Measurements from ENCODE around the gene FEM1A.
"Not testable (repeated sequence)": the region's sequence is repeated elsewhere in the genome, so short reads cannot be mapped to it uniquely, and the experiment has no call there.

FEM1A gene

DNA sequence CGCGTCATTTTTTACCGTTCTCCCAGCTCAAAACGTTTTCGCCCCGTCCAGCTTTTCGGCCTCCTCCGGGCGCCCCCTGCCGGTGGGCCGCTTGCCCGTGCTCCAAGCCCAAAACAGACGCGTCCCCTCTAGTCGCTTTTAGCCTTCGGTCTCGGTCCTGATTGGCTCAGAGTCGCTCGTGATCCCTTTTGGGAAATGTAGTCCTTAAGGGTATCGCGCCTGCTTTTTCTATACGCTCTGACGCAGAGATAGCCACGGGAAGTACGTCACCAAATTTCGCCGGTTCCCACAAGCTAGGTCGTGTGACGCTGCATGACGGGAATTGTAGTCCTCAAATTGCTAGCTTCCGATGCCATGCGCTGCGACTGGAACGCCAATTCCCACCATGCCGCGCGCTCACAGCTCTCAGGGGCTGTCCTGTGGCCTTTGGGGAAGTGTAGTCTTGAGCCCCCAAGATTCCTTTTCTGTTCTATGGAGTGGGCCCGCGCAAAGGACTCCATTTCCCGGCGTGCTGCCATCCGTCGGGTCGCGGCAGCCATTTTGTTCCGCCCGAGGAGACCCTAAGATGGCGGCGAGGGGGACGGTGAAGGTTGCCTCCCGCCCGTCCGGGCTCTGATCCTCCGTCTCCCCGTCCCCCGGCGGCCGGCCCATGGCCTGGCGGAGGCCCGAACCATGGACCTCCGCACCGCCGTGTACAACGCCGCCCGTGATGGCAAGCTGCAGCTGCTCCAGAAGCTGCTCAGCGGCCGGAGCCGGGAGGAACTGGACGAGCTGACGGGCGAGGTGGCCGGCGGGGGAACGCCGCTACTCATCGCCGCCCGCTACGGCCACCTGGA, at the start of gene FEM1A:
FEM1A (plus strand) TSS at position 552 of the 836 bp plus-strand sequence; CDS start at position 673, 121 bp downstream.
- Histone ChIP-seq H3K4me1 (ENCODE audit: insufficient read depth, low read length) (no peaks in the 10 kb centered on the region; the same call in 1 of the 2 replicates), H3K36me3 (ENCODE audit: insufficient read depth, low read depth, low read length) (peaks cover 30% of the 10 kb centered on the region), H3K27ac (ENCODE audit: low read length) (peak within 1 kb of the TSS; percentile 69), H3K9me3 (ENCODE audit: insufficient read depth, low read depth, low read length) (no peaks in the 10 kb centered on the region), H3K27me3 (ENCODE audit: insufficient read depth, low read length) (no peaks in the 10 kb centered on the region), H3K9ac (ENCODE audit: low read depth, low read length) (peak within 1 kb of the TSS; percentile 91), H3K4me3 (ENCODE audit: low read length) (peak within 1 kb of the TSS; percentile 85)

DNA sequence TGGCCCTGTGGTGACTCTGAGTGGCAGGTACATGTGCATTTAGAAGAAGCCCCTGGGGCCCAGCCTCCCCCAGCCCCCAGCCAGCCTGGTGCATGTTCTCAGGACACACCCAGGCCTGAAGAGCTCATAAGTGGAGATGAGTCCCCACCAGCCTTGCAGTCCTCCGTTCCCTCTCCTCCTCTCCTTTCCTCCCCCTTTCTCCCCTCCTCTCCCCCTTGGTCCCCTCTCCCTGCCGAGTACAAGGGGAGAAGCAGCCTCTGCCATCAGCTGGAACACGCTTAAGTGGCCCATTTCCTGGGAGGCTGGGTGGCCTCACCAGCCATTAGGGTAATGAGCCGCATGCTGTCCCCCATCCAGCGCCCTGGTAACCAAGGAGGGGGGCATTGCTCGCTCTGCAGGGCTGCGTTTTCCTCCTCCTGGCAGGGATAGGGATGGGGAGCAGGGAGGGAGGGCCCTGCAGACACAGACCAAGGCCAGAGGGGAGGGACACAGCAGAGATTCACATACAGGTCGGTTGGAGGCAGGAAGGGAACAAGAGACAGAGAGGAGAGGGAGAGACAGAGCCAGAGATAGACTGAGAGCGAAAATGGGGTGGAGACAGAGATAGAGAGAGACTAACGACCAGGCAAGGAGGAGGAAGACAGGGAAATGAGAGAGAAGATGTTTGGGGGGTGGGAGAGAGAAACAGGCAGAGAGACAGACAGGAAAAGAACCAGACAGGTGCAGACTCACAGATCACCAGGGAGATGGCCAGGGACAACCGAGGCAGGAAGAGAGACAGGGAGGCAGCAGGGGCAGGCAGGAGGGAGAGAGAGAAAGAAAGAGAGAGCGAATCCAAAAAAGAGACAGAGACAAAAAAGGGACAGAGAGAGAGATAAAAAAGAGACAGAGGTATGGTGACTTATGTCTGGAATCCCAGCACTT, 48.5 kb upstream of the FEM1A start:
- Histone ChIP-seq H3K9ac (ENCODE audit: low read depth, low read length) (peak overlapping the region; percentile 16; the same call in 1 of the 2 replicates), H3K36me3 (ENCODE audit: insufficient read depth, low read depth, low read length) (no peaks in the 10 kb centered on the region), H3K27me3 (ENCODE audit: insufficient read depth, low read length) (no peaks in the 10 kb centered on the region), H3K9me3 (ENCODE audit: insufficient read depth, low read depth, low read length) (no peaks in the 10 kb centered on the region), H3K4me1 (ENCODE audit: insufficient read depth, low read length) (peaks cover 4% of the 10 kb centered on the region), H3K4me3 (ENCODE audit: low read length) (peak overlapping the region; percentile 49), H3K27ac (ENCODE audit: low read length) (no peak overlapping the region)

GRCh38 chr19:4744451-4745174, 46.9 kb upstream of the FEM1A start:
- Histone ChIP-seq H3K4me3 (ENCODE audit: low read length) (no peak overlapping the region), H3K27ac (ENCODE audit: low read length) (no peak overlapping the region), H3K27me3 (ENCODE audit: insufficient read depth, low read length) (no peaks in the 10 kb centered on the region)

GRCh38 chr19:4745175-4745574, 46.4 kb upstream of the FEM1A start:
- not testable (repeated sequence) for H3K36me3 ChIP-seq (ENCODE audit: insufficient read depth, low read depth, low read length); H3K4me1 ChIP-seq (ENCODE audit: insufficient read depth, low read length); H3K9ac ChIP-seq (ENCODE audit: low read depth, low read length); H3K4me3 ChIP-seq (ENCODE audit: low read length); H3K9me3 ChIP-seq (ENCODE audit: insufficient read depth, low read depth, low read length); H3K27me3 ChIP-seq (ENCODE audit: insufficient read depth, low read length); H3K27ac ChIP-seq (ENCODE audit: low read length)

More at GRCh38 chr19:4744451-4745174, 46.9 kb upstream of the FEM1A start:
- H3K36me3 ChIP-seq (ENCODE audit: insufficient read depth, low read depth, low read length), result no peaks in the 10 kb centered on the region
- H3K4me1 ChIP-seq (ENCODE audit: insufficient read depth, low read length), result peaks cover 4% of the 10 kb centered on the region
- no peaks in the 10 kb centered on the region for H3K9me3 ChIP-seq (ENCODE audit: insufficient read depth, low read depth, low read length)
- no peak overlapping the region for H3K9ac ChIP-seq (ENCODE audit: low read depth, low read length)

DNA sequence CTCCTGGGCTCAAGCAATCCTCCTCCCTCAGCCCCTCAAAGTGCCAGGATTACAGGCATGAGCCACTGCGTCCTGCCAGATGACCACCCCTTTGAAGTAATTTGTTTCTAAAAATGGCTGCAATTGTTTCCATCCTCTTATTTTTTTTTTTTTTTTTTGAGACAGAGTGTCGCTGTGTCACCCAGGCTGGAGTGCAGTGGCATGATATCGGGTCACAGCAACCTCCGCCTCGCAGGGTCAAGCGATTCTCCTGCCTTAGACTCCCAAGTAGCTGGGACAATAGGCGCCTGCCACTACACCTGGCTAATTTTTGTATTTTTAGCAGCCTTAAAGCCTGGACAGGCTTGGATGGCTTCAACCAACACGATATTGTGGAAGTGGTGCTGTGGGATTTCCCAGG, 45.5 kb upstream of the FEM1A start:
- no peak overlapping the region for H3K4me3 ChIP-seq (ENCODE audit: low read length)
- H3K4me1 ChIP-seq (ENCODE audit: insufficient read depth, low read length), result peaks cover 4% of the 10 kb centered on the region
- no peaks in the 10 kb centered on the region for H3K9me3 ChIP-seq (ENCODE audit: insufficient read depth, low read depth, low read length)
- no peak overlapping the region for H3K9ac ChIP-seq (ENCODE audit: low read depth, low read length)
- H3K27ac ChIP-seq (ENCODE audit: low read length), result no peak overlapping the region
- no peaks in the 10 kb centered on the region for H3K36me3 ChIP-seq (ENCODE audit: insufficient read depth, low read depth, low read length)
- H3K27me3 ChIP-seq (ENCODE audit: insufficient read depth, low read length), result no peaks in the 10 kb centered on the region

GRCh38 chr19:4748185-4748584, 43.3 kb upstream of the FEM1A start:
- H3K27ac ChIP-seq (ENCODE audit: low read length), result no peak overlapping the region
- H3K9me3 ChIP-seq (ENCODE audit: insufficient read depth, low read depth, low read length), result no peaks in the 10 kb centered on the region
- H3K36me3 ChIP-seq (ENCODE audit: insufficient read depth, low read depth, low read length), result no peaks in the 10 kb centered on the region
- peaks cover 3% of the 10 kb centered on the region for H3K4me1 ChIP-seq (ENCODE audit: insufficient read depth, low read length)
- H3K4me3 ChIP-seq (ENCODE audit: low read length), result no peak overlapping the region
- no peak overlapping the region for H3K9ac ChIP-seq (ENCODE audit: low read depth, low read length)
- H3K27me3 ChIP-seq (ENCODE audit: insufficient read depth, low read length), result no peaks in the 10 kb centered on the region

GRCh38 chr19:4748589-4748988, 42.9 kb upstream of the FEM1A start:
- H3K27ac ChIP-seq (ENCODE audit: low read length), result no peak overlapping the region
- no peaks in the 10 kb centered on the region for H3K36me3 ChIP-seq (ENCODE audit: insufficient read depth, low read depth, low read length)
- H3K4me3 ChIP-seq (ENCODE audit: low read length), result no peak overlapping the region
- no peaks in the 10 kb centered on the region for H3K27me3 ChIP-seq (ENCODE audit: insufficient read depth, low read length)
- H3K9ac ChIP-seq (ENCODE audit: low read depth, low read length), result no peak overlapping the region
- H3K9me3 ChIP-seq (ENCODE audit: insufficient read depth, low read depth, low read length), result no peaks in the 10 kb centered on the region
- H3K4me1 ChIP-seq (ENCODE audit: insufficient read depth, low read length), result no peaks in the 10 kb centered on the region

- no peaks in the 10 kb centered on the region for H3K9me3 ChIP-seq (ENCODE audit: insufficient read depth, low read depth, low read length)
- H3K9ac ChIP-seq (ENCODE audit: low read depth, low read length), result no peak overlapping the region
- H3K27ac ChIP-seq (ENCODE audit: low read length), result no peak overlapping the region
- no peaks in the 10 kb centered on the region for H3K4me1 ChIP-seq (ENCODE audit: insufficient read depth, low read length)
- H3K27me3 ChIP-seq (ENCODE audit: insufficient read depth, low read length), result no peaks in the 10 kb centered on the region
- H3K36me3 ChIP-seq (ENCODE audit: insufficient read depth, low read depth, low read length), result no peaks in the 10 kb centered on the region
- no peak overlapping the region for H3K4me3 ChIP-seq (ENCODE audit: low read length)
Observed at GRCh38 chr19:4749870-4750590, 41.5 kb upstream of the FEM1A start.

DNA sequence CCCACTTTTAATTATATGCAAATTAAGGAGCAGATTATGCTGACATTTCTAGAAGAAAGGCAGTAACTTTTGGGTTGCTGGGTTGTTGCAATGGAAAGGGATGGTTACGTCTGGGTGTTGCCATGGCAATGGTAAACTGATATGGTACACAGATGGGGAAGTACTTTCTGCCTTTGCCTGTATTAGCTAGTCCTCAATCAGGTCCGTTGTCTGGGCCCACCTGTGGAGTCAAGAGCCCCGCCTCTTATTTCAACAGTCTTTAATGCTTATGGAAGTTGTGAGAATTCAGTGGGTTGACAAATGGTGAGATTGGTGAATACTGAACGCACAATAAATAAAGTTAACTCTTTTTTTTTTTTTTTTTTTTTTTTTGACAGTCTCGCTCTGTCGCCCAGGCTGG, 37.3 kb upstream of the FEM1A start:
- no peaks in the 10 kb centered on the region for H3K9me3 ChIP-seq (ENCODE audit: insufficient read depth, low read depth, low read length)
- peaks cover 23% of the 10 kb centered on the region for H3K27me3 ChIP-seq (ENCODE audit: insufficient read depth, low read length)
- peaks cover 1% of the 10 kb centered on the region; the same call in 1 of the 2 replicates for H3K4me1 ChIP-seq (ENCODE audit: insufficient read depth, low read length)
- H3K9ac ChIP-seq (ENCODE audit: low read depth, low read length), result no peak overlapping the region
- no peak overlapping the region for H3K27ac ChIP-seq (ENCODE audit: low read length)
- no peak overlapping the region for H3K4me3 ChIP-seq (ENCODE audit: low read length)
- no peaks in the 10 kb centered on the region for H3K36me3 ChIP-seq (ENCODE audit: insufficient read depth, low read depth, low read length)

- no peak overlapping the region for H3K27ac ChIP-seq (ENCODE audit: low read length)
- H3K27me3 ChIP-seq (ENCODE audit: insufficient read depth, low read length), result peaks cover 27% of the 10 kb centered on the region
- peaks cover 4% of the 10 kb centered on the region; the same call in 1 of the 2 replicates for H3K4me1 ChIP-seq (ENCODE audit: insufficient read depth, low read length)
- H3K4me3 ChIP-seq (ENCODE audit: low read length), result no peak overlapping the region
- no peaks in the 10 kb centered on the region for H3K36me3 ChIP-seq (ENCODE audit: insufficient read depth, low read depth, low read length)
- H3K9ac ChIP-seq (ENCODE audit: low read depth, low read length), result no peak overlapping the region
- no peaks in the 10 kb centered on the region for H3K9me3 ChIP-seq (ENCODE audit: insufficient read depth, low read depth, low read length)
Observed at GRCh38 chr19:4755459-4755858, 36.1 kb upstream of the FEM1A start.

- no peak overlapping the region for H3K9ac ChIP-seq (ENCODE audit: low read depth, low read length)
- no peaks in the 10 kb centered on the region for H3K9me3 ChIP-seq (ENCODE audit: insufficient read depth, low read depth, low read length)
- no peaks in the 10 kb centered on the region for H3K36me3 ChIP-seq (ENCODE audit: insufficient read depth, low read depth, low read length)
- no peak overlapping the region for H3K4me3 ChIP-seq (ENCODE audit: low read length)
- no peak overlapping the region for H3K27ac ChIP-seq (ENCODE audit: low read length)
- H3K27me3 ChIP-seq (ENCODE audit: insufficient read depth, low read length), result peaks cover 30% of the 10 kb centered on the region
- H3K4me1 ChIP-seq (ENCODE audit: insufficient read depth, low read length), result peaks cover 4% of the 10 kb centered on the region; the same call in 1 of the 2 replicates
Observed at GRCh38 chr19:4758082-4758481, 33.5 kb upstream of the FEM1A start.
